Measurements from ENCODE around the gene TCF7L2.

The TCF7L2 gene

DNA sequence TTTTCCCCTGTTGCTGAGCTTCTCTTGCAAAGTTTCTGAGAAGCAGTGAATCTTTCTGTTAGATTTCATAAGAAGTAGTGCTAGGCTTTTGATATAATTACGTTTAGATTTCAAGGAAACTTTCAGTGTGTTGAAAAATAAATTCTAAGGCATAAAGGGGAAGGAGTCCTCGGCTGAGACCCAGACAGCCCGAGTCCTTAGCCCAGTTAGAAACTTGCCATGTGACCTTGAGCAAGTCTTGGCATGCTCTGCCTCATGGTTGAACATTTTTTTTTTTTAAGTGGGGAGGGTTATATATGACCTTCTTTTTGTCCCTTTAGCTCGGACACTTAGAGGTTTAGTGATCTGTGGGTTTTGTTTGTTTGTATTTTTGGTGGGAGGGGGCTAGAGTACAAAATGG is 117.5 kb downstream of the TCF7L2 start:
- DNase-seq (ENCODE audit: low spot score): no peak

- no peak for DNase-seq (ENCODE audit: low spot score)
Observed at GRCh38 chr10:113068178-113068890, 118.3 kb downstream of the TCF7L2 start.

DNA sequence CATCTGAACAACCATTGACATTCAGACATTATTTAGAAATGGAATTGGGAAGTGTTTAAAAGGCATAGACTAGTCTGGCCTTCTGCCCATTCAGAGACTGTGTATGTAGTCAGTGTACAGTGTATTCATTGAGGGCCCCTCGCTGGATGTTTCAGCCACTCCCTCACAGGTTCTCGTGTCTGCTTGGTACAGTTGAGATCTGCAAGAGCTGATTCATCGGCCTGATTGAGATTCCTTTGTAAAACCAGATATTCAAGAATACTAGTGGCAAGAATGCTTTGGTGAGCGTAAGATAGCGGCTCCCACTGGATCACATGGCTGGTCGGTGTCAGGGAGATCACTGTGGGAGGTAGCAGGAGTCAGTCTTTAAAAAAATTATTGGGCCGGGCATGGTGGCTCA is 119.5 kb downstream of the TCF7L2 start:
- DNase-seq (ENCODE audit: low spot score): no peak

GRCh38 chr10:113071446-113071845 is 121.4 kb downstream of the TCF7L2 start:
- DNase-seq (ENCODE audit: low spot score): no peak

- no peak for DNase-seq (ENCODE audit: low spot score)
Observed at GRCh38 chr10:113073549-113074189, 123.6 kb downstream of the TCF7L2 start.

DNA sequence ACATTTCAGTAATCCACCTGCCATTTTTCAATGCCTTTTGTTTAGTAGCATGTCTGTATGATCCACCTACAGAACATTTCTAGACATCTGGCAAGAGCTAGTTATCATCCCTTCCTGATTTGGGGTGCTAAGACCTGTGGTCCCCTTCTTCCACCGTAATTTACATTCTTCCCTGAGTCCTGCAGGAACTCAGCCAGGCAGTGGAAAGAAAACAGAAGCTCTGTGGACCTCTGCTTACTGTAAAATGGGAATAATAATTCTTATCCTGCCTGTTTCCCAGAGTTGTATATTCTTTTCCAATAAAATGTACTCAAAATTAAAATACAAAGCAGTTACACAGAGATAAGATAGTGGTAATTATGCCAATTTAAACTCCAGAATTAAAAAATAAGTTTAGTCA is 126.9 kb downstream of the TCF7L2 start:
- no peak for DNase-seq (ENCODE audit: low spot score)

- no peak for DNase-seq (ENCODE audit: low spot score)
Observed at GRCh38 chr10:113078282-113078907, 128.3 kb downstream of the TCF7L2 start.

- no peak for DNase-seq (ENCODE audit: low spot score)
Observed at GRCh38 chr10:113080061-113080924, 130.2 kb downstream of the TCF7L2 start.

- DNase-seq (ENCODE audit: low spot score): no peak
Observed at GRCh38 chr10:113080925-113081229, 130.8 kb downstream of the TCF7L2 start.

DNA sequence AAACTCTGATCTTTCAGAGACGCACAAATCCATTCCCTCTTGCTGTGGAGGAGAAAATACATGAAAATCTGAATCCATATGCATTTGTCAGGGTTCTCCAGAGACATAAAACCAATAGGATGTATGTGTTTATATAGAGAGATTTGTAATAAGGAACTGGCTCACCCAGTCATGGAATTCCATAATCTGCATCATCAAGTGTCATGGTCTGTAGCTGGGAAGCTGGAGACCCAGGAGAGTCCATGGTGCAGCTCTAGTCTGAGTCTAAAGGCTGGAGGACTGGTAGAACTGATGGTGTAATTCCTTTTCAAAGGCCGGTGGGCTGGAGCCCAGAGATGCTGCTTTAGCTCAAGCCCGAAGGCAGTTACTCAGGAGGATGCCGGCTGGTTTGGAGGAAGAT is 134.0 kb downstream of the TCF7L2 start:
- no peak for DNase-seq (ENCODE audit: low spot score)

DNA sequence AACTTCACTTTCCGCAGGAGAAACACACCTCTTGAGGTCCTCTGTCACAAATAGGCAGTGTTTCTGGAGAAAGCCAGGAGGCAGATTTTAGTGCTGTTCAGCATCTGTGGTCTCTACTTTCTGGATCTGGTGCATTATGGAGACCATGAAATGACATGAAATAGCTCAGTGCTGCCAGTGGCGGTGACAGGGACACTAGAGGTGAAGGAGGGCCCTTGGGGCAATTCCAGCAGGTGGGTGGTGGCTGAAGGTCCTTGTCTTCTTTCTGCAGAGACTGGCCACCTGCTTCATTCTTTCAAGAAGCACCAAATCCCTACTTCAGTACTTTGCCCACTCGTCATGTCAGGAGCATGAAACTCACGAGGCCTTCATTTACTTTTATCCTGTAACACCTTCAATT is 135.7 kb downstream of the TCF7L2 start:
- no peak for DNase-seq (ENCODE audit: low spot score)

GRCh38 chr10:113086282-113086681 is 136.2 kb downstream of the TCF7L2 start:
- DNase-seq (ENCODE audit: low spot score): no peak

- no peak for DNase-seq (ENCODE audit: low spot score)
Observed at GRCh38 chr10:113087165-113088029, 137.3 kb downstream of the TCF7L2 start.

DNA sequence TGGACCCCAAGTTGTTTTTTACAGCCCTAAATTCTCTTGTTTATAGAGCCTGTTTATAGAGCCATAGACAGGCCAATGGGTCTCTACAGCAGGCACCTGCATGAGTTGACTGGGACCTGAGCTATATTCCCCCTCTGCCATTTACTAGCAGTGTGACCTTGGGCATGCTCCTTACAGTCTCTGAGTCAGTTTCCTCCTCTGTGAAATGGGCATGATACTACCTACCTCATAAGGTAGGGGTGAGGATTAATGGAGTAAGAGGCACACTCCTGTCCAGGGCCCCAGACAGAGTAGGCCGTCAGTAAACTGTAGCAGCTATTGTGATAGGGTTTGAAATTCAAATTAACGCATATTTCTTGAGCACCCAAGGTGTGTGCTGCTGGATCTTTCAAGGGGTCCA is 138.1 kb downstream of the TCF7L2 start:
- no peak for DNase-seq (ENCODE audit: low spot score)

DNA sequence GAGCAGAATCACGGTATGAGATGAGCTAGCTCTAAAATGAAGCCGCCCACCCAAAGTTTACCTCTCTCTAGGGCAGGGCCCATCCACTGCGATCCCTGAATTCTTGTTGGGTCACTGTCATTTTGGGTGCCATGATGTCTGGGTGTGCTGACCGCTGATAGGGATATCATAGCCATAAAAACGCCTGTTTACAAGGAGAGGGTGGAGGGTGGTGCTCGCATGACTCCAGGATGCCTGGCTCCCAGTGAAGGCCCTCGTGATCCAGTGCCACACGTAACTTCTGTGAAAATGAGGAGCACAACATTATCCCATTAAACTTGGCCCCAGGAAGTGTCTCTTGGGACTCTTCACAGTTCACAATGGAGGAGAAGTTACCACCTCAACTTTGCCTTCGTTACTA is 139.5 kb downstream of the TCF7L2 start:
- no peak for DNase-seq (ENCODE audit: low spot score)

DNA sequence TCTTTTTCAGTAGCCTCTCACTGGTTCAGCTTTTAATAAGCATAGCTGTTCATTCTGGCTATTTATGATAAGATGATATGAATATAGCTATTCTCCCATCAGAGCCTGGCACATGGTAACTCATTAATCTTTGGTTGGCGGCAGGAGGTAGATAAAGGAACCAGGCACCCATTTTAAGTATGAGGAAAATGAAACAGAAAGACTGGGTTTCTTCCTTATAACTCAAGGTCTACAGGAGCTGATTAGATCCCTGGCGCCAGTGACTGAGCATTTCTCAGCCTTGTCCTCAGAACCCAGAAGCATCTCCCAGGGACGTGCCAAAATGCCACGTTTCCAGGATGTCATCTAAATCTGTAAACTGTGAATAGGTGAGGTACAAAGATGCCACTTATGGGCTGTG is 141.9 kb downstream of the TCF7L2 start:
- no peak for DNase-seq (ENCODE audit: low spot score)

DNA sequence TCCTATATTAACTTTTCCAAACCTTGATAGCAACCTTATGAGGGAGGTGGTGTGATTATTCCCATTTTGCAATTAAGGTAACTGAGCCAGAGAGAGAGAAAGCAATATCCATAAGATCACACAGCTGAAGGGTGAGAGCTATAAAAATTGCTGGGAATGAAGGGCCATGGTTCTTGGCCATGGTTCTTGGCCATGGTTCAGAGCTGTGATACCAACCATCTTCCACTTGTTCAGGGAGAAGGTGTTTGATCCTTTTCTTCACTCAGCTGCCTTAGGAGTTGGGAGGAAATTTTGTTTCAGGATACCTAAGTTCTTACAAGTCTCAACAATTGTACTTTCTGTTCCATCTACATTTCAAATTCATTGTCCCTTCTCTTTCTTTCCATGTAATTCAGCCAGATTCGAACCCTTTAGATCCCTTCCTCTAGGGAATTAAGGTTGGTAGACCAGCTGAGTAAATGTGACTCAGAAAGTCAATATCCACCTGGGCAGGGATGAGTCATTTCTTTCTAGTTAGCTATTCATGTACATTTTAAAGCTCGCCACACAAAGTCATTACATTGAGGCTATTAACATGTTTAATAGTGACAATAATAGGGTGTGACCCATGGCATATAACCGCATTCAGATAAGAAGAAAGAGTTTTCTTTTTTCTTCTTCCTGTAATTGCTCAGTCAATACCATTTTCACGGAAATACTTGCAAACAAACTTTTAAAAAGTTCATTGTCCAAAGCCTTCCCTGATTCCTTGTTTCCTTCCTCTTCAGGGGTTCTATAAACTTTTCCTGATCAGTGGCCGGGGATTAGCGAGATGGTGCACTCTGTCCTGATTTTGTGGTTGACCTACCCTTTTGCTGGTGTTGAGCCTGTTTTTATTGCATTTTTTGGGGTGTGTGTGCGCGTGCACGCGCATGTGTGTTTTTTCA is 143.4 kb downstream of the TCF7L2 start:
- DNase-seq (ENCODE audit: low spot score): peak; percentile 10

- DNase-seq (ENCODE audit: low spot score): peak; percentile 38
Observed at GRCh38 chr10:113094114-113094486, 144.1 kb downstream of the TCF7L2 start.

DNA sequence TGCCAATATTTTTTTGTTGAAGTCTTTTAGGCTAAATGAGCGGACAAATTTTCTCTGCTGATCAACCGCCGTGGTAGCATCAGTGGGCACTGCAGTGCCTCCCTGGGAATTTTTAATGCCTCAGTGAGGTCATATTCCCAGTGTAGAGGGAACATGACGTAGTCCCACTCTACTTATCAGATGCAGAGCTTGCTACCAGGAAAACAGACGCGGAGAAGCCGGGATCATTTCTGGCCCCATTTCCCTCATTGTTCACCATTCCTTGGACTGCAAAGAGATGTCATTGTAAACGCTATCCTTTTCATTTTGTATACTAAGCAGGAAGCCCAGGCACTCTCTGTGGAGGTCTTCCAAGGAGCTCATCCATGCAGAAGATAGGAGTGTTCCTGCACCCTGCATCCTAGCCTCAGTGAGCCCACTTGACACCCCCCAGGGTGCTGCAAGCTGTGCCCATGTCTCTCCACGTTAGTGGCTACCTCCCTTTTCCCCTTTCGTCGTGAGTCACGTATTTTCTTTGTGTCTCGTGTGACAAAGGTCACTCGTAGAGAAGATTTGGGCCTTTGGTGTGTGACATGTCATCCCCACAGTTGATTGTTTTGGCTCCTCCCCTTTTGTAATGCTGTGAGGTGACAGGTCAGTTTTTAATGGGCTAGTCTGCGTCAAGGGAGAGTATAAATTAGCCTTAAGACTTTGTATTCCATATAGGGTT is 145.5 kb downstream of the TCF7L2 start:
- no peak for DNase-seq (ENCODE audit: low spot score)
